ENCODE measurements around the gene STARD3. TPM values are rescaled to one million over a fixed set of nuclear protein-coding genes. Genes with fewer than 3 reads are reported as not detected.

The STARD3 gene
- total and polyA plus RNA-seq, 2 of the 13 experiments (the other 11 are each of a cell fraction or from before 2014, with no cell fraction given): 34.6 to 100 TPM

DNA sequence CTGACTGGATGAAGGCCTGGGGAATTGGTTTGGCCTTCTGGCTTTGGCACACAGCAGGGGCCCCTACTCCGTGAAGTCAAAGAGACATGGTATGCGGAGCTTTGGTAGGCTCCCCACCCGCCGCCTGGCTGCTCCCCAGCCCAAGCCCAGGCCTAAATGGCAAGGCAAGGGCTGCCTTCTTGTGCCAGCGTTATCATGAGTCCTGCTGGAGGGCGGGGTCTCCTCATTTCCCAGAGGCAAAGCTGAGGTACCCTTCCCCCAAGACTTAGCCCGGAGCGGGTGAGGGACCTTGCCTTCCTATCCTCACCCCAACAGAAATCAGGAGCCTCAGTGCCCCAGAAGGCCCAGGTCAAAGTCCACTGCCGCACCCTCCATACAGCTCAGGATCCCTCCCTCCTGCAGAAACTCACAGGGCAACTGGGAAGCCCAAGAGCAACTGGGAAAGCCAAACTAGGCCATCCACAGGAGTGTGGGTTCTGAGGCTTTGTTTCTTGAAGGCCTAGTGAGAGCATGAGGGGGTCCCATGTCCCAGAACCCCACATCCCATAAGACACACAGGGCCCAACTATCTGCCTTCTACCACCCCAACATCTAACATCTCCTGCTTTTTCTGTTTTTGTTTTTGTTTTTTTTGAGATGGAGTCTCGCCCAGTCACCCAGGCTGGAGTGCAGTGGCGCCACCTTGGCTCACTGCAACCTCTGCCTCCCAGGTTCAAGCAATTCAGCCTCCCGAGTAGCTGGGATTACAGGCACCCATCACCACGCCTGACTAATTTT is 41.6 kb downstream of the STARD3 start:
- H3K27ac ChIP-seq (ENCODE audit: extremely low read length, insufficient read depth, low read length): peak overlapping the region; percentile 12
- WGBS (ENCODE audit: low lambda C conversion rate): 82% methylated on average over 13 of the region's 13 CpGs
- no peak overlapping the region for H3K9ac ChIP-seq (ENCODE audit: insufficient read depth, low read depth, low read length)
- POLR2A ChIA-PET: interaction anchor here (1.9 to 9.4 kb wide), 4 partner anchors 10 to 25 kb away, joined by 7 to 96 read pairs (median 36); partner anchors contain the start of gene PGAP3
- H3K79me2 ChIP-seq (ENCODE audit: insufficient read depth, low read length): no peaks in the 10 kb centered on the region
- BruUV-seq (replicated peaks): no TSS peak
- TF ChIP-seq HNF4A (CRISPR knock-in tag; IDR thresholded peaks at IDR 0.05) (peak; percentile 41; the same call in 1 of the 2 replicates), MTA1 (CRISPR knock-in tag; IDR thresholded peaks at IDR 0.05; ENCODE audit: borderline replicate concordance) (0 out of 2 replicates have a peak, but pooled peaks have one; percentile 8), TEAD3 (CRISPR knock-in tag; optimal IDR thresholded peaks at IDR 0.05; ENCODE audit: borderline replicate concordance) (peak; percentile 33), ZNF768 (CRISPR knock-in tag; IDR thresholded peaks at IDR 0.05) (0 out of 2 replicates have a peak, but pooled peaks have one; percentile 4), HMG20A (CRISPR knock-in tag; IDR thresholded peaks at IDR 0.05; ENCODE audit: borderline replicate concordance) (no peak), HNF4G (IDR thresholded peaks at IDR 0.05; ENCODE audit: borderline replicate concordance, low read depth, low read length) (0 out of 2 replicates have a peak, but pooled peaks have one; percentile 31), HNF4G (CRISPR knock-in tag; IDR thresholded peaks at IDR 0.05; ENCODE audit: borderline replicate concordance, low read depth) (no peak), ATF1 (CRISPR knock-in tag; IDR thresholded peaks at IDR 0.05) (no peak)
- TF ChIP-seq, protein P1, sequence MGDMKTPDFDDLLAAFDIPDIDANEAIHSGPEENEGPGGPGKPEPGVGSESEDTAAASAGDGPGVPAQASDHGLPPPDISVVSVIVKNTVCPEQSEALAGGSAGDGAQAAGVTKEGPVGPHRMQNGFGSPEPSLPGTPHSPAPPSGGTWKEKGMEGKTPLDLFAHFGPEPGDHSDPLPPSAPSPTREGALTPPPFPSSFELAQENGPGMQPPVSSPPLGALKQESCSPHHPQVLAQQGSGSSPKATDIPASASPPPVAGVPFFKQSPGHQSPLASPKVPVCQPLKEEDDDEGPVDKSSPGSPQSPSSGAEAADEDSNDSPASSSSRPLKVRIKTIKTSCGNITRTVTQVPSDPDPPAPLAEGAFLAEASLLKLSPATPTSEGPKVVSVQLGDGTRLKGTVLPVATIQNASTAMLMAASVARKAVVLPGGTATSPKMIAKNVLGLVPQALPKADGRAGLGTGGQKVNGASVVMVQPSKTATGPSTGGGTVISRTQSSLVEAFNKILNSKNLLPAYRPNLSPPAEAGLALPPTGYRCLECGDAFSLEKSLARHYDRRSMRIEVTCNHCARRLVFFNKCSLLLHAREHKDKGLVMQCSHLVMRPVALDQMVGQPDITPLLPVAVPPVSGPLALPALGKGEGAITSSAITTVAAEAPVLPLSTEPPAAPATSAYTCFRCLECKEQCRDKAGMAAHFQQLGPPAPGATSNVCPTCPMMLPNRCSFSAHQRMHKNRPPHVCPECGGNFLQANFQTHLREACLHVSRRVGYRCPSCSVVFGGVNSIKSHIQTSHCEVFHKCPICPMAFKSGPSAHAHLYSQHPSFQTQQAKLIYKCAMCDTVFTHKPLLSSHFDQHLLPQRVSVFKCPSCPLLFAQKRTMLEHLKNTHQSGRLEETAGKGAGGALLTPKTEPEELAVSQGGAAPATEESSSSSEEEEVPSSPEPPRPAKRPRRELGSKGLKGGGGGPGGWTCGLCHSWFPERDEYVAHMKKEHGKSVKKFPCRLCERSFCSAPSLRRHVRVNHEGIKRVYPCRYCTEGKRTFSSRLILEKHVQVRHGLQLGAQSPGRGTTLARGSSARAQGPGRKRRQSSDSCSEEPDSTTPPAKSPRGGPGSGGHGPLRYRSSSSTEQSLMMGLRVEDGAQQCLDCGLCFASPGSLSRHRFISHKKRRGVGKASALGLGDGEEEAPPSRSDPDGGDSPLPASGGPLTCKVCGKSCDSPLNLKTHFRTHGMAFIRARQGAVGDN (CRISPR knock-in tag; IDR thresholded peaks at IDR 0.05): peak; percentile 27; the same call in 1 of the 2 replicates
- TF ChIP-seq, protein P2, sequence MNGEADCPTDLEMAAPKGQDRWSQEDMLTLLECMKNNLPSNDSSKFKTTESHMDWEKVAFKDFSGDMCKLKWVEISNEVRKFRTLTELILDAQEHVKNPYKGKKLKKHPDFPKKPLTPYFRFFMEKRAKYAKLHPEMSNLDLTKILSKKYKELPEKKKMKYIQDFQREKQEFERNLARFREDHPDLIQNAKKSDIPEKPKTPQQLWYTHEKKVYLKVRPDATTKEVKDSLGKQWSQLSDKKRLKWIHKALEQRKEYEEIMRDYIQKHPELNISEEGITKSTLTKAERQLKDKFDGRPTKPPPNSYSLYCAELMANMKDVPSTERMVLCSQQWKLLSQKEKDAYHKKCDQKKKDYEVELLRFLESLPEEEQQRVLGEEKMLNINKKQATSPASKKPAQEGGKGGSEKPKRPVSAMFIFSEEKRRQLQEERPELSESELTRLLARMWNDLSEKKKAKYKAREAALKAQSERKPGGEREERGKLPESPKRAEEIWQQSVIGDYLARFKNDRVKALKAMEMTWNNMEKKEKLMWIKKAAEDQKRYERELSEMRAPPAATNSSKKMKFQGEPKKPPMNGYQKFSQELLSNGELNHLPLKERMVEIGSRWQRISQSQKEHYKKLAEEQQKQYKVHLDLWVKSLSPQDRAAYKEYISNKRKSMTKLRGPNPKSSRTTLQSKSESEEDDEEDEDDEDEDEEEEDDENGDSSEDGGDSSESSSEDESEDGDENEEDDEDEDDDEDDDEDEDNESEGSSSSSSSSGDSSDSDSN (CRISPR knock-in tag; IDR thresholded peaks at IDR 0.05): 0 out of 2 replicates have a peak, but pooled peaks have one; percentile 2
- TF ChIP-seq, protein P3, sequence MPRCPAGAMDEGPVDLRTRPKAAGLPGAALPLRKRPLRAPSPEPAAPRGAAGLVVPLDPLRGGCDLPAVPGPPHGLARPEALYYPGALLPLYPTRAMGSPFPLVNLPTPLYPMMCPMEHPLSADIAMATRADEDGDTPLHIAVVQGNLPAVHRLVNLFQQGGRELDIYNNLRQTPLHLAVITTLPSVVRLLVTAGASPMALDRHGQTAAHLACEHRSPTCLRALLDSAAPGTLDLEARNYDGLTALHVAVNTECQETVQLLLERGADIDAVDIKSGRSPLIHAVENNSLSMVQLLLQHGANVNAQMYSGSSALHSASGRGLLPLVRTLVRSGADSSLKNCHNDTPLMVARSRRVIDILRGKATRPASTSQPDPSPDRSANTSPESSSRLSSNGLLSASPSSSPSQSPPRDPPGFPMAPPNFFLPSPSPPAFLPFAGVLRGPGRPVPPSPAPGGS (CRISPR knock-in tag; IDR thresholded peaks at IDR 0.05): no peak
- TF ChIP-seq, protein P4, sequence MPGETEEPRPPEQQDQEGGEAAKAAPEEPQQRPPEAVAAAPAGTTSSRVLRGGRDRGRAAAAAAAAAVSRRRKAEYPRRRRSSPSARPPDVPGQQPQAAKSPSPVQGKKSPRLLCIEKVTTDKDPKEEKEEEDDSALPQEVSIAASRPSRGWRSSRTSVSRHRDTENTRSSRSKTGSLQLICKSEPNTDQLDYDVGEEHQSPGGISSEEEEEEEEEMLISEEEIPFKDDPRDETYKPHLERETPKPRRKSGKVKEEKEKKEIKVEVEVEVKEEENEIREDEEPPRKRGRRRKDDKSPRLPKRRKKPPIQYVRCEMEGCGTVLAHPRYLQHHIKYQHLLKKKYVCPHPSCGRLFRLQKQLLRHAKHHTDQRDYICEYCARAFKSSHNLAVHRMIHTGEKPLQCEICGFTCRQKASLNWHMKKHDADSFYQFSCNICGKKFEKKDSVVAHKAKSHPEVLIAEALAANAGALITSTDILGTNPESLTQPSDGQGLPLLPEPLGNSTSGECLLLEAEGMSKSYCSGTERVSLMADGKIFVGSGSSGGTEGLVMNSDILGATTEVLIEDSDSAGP (CRISPR knock-in tag; IDR thresholded peaks at IDR 0.05; ENCODE audit: borderline replicate concordance): peak; percentile 21; the same call in 1 of the 2 replicates
- H3K4me1 ChIP-seq (ENCODE audit: insufficient read depth, low read length): peaks cover 61% of the 10 kb centered on the region
- H3K9me3 ChIP-seq (ENCODE audit: low read length): no peaks in the 10 kb centered on the region
- peak overlapping the region; percentile 24; the same call in 1 of the 2 replicates for H3K4me2 ChIP-seq (ENCODE audit: low read depth, low read length)
- no peaks in the 10 kb centered on the region for H3K27me3 ChIP-seq (ENCODE audit: control insufficient read depth in 1 of 2, insufficient read depth in 2 of 2, low read length in 2 of 2)
- H3K36me3 ChIP-seq (replicated peaks in 1 of 2; ENCODE audit: control insufficient read depth in 1 of 2, insufficient read depth in 2 of 2, low read length in 2 of 2): no peaks in the 10 kb centered on the region
- H3K4me3 ChIP-seq (replicated peaks in 1 of 3; ENCODE audit: insufficient read depth in 1 of 3, low read depth in 2 of 3, low read length in 3 of 3): no peak overlapping the region
- no peaks in the 10 kb centered on the region for H4K20me1 ChIP-seq (ENCODE audit: insufficient read depth, low read length)
- H2AFZ ChIP-seq (ENCODE audit: low read length): no peak overlapping the region
- DNase-seq (ENCODE audit: low spot score) (no peak), FAIRE-seq (no peak), ATAC-seq (no peak)
- CTCF ChIA-PET (ENCODE audit: low intra/inter-chr PET ratio, low total read pairs): no interaction called here
- intact Hi-C loops (cut with micrococcal nuclease; ENCODE audit: unreplicated experiment): no loop called here
- in situ Hi-C loops (cut with HindIII; ENCODE audit: extremely low pct_ligation_motif_present, low pct_unique_long_range_greater_than_20kb): no loop called here

Measured in HepG2 (cell line).